HepG2 (cell line): ENCODE data around the gene EIF5A. TPM values are rescaled to one million over a fixed set of nuclear protein-coding genes. Genes with fewer than 3 reads are reported as not detected.

Experiments
- ARID4A ChIP-seq: sonication (generic); formaldehyde crosslinking; IDR thresholded peaks from 2 replicates; pipeline ENCODE4 v1.5.0; 2020; ENCODE audit warnings: mild to moderate bottlenecking, missing genetic modification reagents, borderline replicate concordance
- CBX2 ChIP-seq, 2 experiments: fragments of 200-600 bp in 1 of 2; sonication (generic); formaldehyde crosslinking in 1 of 2; IDR thresholded peaks; 2 replicates each; pipeline versions ENCODE4 v1.7.0 to v1.8.1; 2018 to 2022; ENCODE audit warnings: low read depth in 2 of 2, low read length in 1 of 2, mild to moderate bottlenecking in 1 of 2, missing genetic modification reagents in 1 of 2
- GATAD1 ChIP-seq: IDR thresholded peaks from 2 replicates; pipeline ENCODE4 v1.6.1; 2016; ENCODE audit warnings: missing genetic modification reagents, missing compliant biosample characterization
- GTF3A ChIP-seq: sonication (generic); formaldehyde crosslinking; conservative IDR thresholded peaks from 2 replicates; pipeline ENCODE4 v1.4.0; 2020; ENCODE audit warnings: mild to moderate bottlenecking, missing genetic modification reagents
- ZNF326 ChIP-seq: sonication (generic); formaldehyde crosslinking; IDR thresholded peaks from 2 replicates; pipeline ENCODE4 v1.4.0; 2020; ENCODE audit warnings: missing genetic modification reagents, borderline replicate concordance
- ZNF329 ChIP-seq: sonication (generic); formaldehyde crosslinking; IDR thresholded peaks from 2 replicates; pipeline ENCODE4 v1.9.0; 2021; ENCODE audit warnings: low read depth, mild to moderate bottlenecking, missing genetic modification reagents
- ZNF768 ChIP-seq: sonication (generic); formaldehyde crosslinking; IDR thresholded peaks from 2 replicates; pipeline ENCODE4 v1.4.0; 2020; ENCODE audit warnings: missing genetic modification reagents
- polyA plus RNA-seq, 8 experiments: library from polyadenylated mRNA; depleted of rRNA in 3 of 8; stranded (reverse) in 7 of 8; unstranded in 1 of 8; fragments of >200 nt; fragmentation: Illumina TruSeq in 4 of 8; extraction: Trizol in 4 of 8; gene quantifications; 2 replicates each; pipeline versions ENCODE4 v1.2.1 to v1.2.3, GENCODE V29; 2011 to 2016; ENCODE audit warnings: low read depth in 4 of 8, missing spikeins in 1 of 8, mixed read lengths in 1 of 8; ENCODE audit not compliant: insufficient read depth in 1 of 8
- total RNA-seq, 5 experiments: library from RNA; depleted of rRNA; stranded (reverse); fragments of >200 nt; fragmentation: Illumina TruSeq; extraction: Trizol; gene quantifications; 2 replicates each; pipeline ENCODE4 v1.2.3, GENCODE V29; 2016; ENCODE audit warnings: low read depth in 1 of 5
- TF ChIP-seq, protein P1 (sequence below): sonication (generic); formaldehyde crosslinking; IDR thresholded peaks from 2 replicates; pipeline ENCODE4 v1.5.1; 2020; ENCODE audit warnings: missing genetic modification reagents, mild to moderate bottlenecking, borderline replicate concordance

The EIF5A gene
- total and polyA plus RNA-seq, 2 of the 13 experiments (the other 11 are each of a cell fraction or from before 2014, with no cell fraction given): 319 to 337 TPM

- no peak for TF ChIP-seq GATAD1 (CRISPR knock-in tag)
- TF ChIP-seq, protein P1, sequence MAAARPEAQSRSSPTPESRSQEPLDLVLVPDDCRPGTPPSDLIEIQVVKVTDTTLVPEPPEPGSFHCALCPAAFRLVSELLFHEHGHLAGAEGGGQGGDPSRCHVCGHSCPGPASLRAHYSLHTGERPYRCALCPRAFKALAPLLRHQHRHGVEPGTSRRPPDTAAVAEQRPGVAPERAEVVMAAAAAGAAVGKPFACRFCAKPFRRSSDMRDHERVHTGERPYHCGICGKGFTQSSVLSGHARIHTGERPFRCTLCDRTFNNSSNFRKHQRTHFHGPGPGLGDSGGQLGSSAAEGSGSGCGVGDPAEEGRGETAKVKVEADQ (CRISPR knock-in tag): no peak
- peak; percentile 35; the same call in 1 of the 2 replicates for TF ChIP-seq ZNF768 (CRISPR knock-in tag)
- no peak for TF ChIP-seq ZNF326 (CRISPR knock-in tag)
- no peak for TF ChIP-seq ZNF329 (CRISPR knock-in tag)
- TF ChIP-seq CBX2 (IDR thresholded peaks at IDR 0.05; ENCODE audit: low read depth, low read length): no peak
- no peak for TF ChIP-seq CBX2 (CRISPR knock-in tag; IDR thresholded peaks at IDR 0.05; ENCODE audit: low read depth)
- TF ChIP-seq GTF3A (CRISPR knock-in tag): no peak
- TF ChIP-seq ARID4A: no peak
Measured at GRCh38 chr17:7262935-7263800, 44.3 kb upstream of the EIF5A start (continued).
